Neural cell (in vitro differentiated cells): ENCODE data around the gene ARF3.

Experiments used
- CTCF ChIP-seq: fragments of 450-650 bp; IDR thresholded peaks from 2 replicates; pipeline ENCODE4 v1.5.1; 2014; ENCODE audit warnings: antibody characterized with exemption, mild to moderate bottlenecking, moderate library complexity; ENCODE audit not compliant: poor library complexity, severe bottlenecking
- EZH2 ChIP-seq: fragments of 200-600, 300-800 bp; shearing (Covaris generic), sonication (generic); IDR thresholded peaks from 2 replicates; pipeline ENCODE4 v1.6.1; 2014; ENCODE audit warnings: antibody characterized with exemption, low read length, borderline replicate concordance, mild to moderate bottlenecking; ENCODE audit not compliant: insufficient read depth, poor library complexity, severe bottlenecking
- MXI1 ChIP-seq: fragments of 450-650 bp; conservative IDR thresholded peaks from 2 replicates; pipeline ENCODE4 v1.6.1; 2014; ENCODE audit warnings: antibody characterized with exemption, mild to moderate bottlenecking; ENCODE audit not compliant: poor library complexity, severe bottlenecking
- POLR2AphosphoS5 ChIP-seq: IDR thresholded peaks from 2 replicates; pipeline ENCODE4 v1.6.1; 2012
- RAD21 ChIP-seq: fragments of 450-650 bp; conservative IDR thresholded peaks from 2 replicates; pipeline ENCODE4 v1.6.1; 2014; ENCODE audit warnings: antibody characterized with exemption, mild to moderate bottlenecking, moderate library complexity
- REST ChIP-seq: IDR thresholded peaks from 2 replicates; pipeline ENCODE4 v1.6.1; 2012; ENCODE audit warnings: borderline replicate concordance
- SMC3 ChIP-seq: fragments of 450-650 bp; conservative IDR thresholded peaks from 2 replicates; pipeline ENCODE4 v1.6.1; 2014; ENCODE audit warnings: antibody characterized with exemption, mild to moderate bottlenecking, moderate library complexity; ENCODE audit not compliant: poor library complexity

GRCh38 chr12:48903363-48903981 is 53.8 kb downstream of the ARF3 start:
- TF ChIP-seq SMC3 (no peak), CTCF (no peak), EZH2 (no peak), POLR2AphosphoS5 (no peak), REST (no peak), MXI1 (no peak), RAD21 (no peak)
